ENCODE data around the gene AFM. TPM values are rescaled to one million over a fixed set of nuclear protein-coding genes. Genes with fewer than 3 reads are reported as not detected.
A peak's percentile ranks its signal among the peaks of the same experiment; 100 is the strongest.

Gene AFM
- total and polyA plus RNA-seq, 2 donors (not counting 1 experiment from before 2014, with no cell fraction given): not detected

DNA sequence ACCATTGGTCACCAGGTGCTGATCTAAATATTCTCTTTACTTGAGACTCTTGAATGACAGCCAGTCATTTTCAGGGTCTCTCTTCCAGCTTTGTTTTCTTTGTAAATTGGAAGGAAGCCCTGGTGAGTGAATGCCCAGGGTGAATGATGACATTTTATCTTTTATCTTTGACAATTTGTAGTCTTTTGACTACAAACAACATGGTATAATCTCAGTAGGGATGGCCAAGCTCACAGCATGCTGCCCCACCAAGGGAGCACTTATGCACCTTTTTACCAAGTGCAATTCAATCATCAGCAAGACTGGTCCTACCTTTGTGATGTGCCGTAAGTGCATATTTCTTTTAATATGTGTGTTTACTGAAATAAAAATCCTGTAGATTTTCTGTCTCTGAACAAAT, 5.7 kb downstream of the AFM start:
- no peaks in the 10 kb centered on the region for H3K4me1 ChIP-seq (ENCODE audit: control insufficient read depth, extremely low read depth, insufficient read depth, low read length)
- H3K79me2 ChIP-seq (ENCODE audit: control insufficient read depth, insufficient read depth, low read length): no peaks in the 10 kb centered on the region
- peaks cover under 1% of the 10 kb centered on the region for H3K27me3 ChIP-seq (ENCODE audit: control insufficient read depth, insufficient read depth, low read length)
- TF ChIP-seq, protein P1, sequence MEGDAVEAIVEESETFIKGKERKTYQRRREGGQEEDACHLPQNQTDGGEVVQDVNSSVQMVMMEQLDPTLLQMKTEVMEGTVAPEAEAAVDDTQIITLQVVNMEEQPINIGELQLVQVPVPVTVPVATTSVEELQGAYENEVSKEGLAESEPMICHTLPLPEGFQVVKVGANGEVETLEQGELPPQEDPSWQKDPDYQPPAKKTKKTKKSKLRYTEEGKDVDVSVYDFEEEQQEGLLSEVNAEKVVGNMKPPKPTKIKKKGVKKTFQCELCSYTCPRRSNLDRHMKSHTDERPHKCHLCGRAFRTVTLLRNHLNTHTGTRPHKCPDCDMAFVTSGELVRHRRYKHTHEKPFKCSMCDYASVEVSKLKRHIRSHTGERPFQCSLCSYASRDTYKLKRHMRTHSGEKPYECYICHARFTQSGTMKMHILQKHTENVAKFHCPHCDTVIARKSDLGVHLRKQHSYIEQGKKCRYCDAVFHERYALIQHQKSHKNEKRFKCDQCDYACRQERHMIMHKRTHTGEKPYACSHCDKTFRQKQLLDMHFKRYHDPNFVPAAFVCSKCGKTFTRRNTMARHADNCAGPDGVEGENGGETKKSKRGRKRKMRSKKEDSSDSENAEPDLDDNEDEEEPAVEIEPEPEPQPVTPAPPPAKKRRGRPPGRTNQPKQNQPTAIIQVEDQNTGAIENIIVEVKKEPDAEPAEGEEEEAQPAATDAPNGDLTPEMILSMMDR (conservative IDR thresholded peaks at IDR 0.05 in 1 of 2, IDR thresholded peaks at IDR 0.05 in 1 of 2; ENCODE audit: low read depth in 1 of 2, low read length in 2 of 2): no peak
- no peak for TF ChIP-seq EZH2 (IDR thresholded peaks at IDR 0.05; ENCODE audit: low read length, missing control alignments)
- no peak overlapping the region for H3K9ac ChIP-seq (ENCODE audit: insufficient read depth, low read length)
- H3K27ac ChIP-seq (ENCODE audit: insufficient read depth, low read length): no peak overlapping the region
- H3K4me2 ChIP-seq (ENCODE audit: extremely low read depth, insufficient read depth, low read length): no peak overlapping the region
- H2AFZ ChIP-seq (ENCODE audit: low read length): no peak overlapping the region
- H4K20me1 ChIP-seq (ENCODE audit: control insufficient read depth, extremely low read depth, insufficient read depth, low read length): no peaks in the 10 kb centered on the region
- H3K9me3 ChIP-seq (ENCODE audit: control insufficient read depth, insufficient read depth, low read depth, low read length): no peaks in the 10 kb centered on the region
- no peak for DNase-seq (ENCODE audit: low read depth in 2 of 2)
- no peak overlapping the region for H3K4me3 ChIP-seq (replicated peaks in 1 of 4; ENCODE audit: control extremely low read depth in 1 of 4, insufficient read depth in 1 of 4, low read depth in 3 of 4, low read length in 4 of 4)
- no peaks in the 10 kb centered on the region for H3K36me3 ChIP-seq (ENCODE audit: control insufficient read depth, insufficient read depth, low read length)

DNA sequence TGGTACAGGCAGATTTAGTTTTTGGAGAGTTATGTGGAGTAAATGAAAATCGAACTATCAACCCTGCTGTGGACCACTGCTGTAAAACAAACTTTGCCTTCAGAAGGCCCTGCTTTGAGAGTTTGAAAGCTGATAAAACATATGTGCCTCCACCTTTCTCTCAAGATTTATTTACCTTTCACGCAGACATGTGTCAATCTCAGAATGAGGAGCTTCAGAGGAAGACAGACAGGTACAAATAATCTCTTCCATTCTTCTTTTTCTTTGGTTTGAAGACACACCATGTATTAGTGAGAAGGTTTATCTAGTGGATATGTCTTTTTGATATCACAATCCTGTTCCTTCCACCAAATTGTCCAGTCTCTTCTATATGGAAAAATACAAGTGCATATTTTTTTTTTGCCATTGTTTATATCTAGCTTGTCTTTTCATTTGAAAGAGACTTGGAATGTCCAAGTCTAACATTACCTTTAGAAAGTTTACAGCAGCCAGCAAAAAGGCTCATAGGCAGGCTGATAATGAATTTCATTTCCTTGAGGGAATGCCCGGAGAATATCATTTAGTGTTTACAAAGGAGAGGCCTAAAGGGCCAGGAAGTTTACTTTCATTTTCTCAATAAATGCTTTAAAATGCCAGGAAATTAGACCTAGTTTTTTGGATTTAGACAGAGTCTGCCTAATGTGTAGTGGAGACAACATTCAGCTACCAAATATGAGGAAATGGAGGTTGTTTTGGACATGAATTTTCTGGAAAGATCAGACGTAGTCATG, 18.6 kb downstream of the AFM start:
- peak overlapping the region; percentile 3 to 22 (median 14) for H3K4me3 ChIP-seq (replicated peaks in 1 of 4; ENCODE audit: control extremely low read depth in 1 of 4, insufficient read depth in 1 of 4, low read depth in 3 of 4, low read length in 4 of 4)
- TF ChIP-seq, protein P1 (conservative IDR thresholded peaks at IDR 0.05 in 1 of 2, IDR thresholded peaks at IDR 0.05 in 1 of 2; ENCODE audit: low read depth in 1 of 2, low read length in 2 of 2): no peak
- no peak for TF ChIP-seq EZH2 (IDR thresholded peaks at IDR 0.05; ENCODE audit: low read length, missing control alignments)
- no peak overlapping the region for H3K27ac ChIP-seq (ENCODE audit: insufficient read depth, low read length)
- H3K9ac ChIP-seq (ENCODE audit: insufficient read depth, low read length): no peak overlapping the region
- peak overlapping the region; percentile 88 for H3K4me2 ChIP-seq (ENCODE audit: extremely low read depth, insufficient read depth, low read length)
- H3K4me1 ChIP-seq (ENCODE audit: control insufficient read depth, extremely low read depth, insufficient read depth, low read length): no peaks in the 10 kb centered on the region
- no peaks in the 10 kb centered on the region for H3K9me3 ChIP-seq (ENCODE audit: control insufficient read depth, insufficient read depth, low read depth, low read length)
- H4K20me1 ChIP-seq (ENCODE audit: control insufficient read depth, extremely low read depth, insufficient read depth, low read length): no peaks in the 10 kb centered on the region
- H2AFZ ChIP-seq (ENCODE audit: low read length): peak overlapping the region; percentile 56
- H3K79me2 ChIP-seq (ENCODE audit: control insufficient read depth, insufficient read depth, low read length): no peaks in the 10 kb centered on the region
- no peaks in the 10 kb centered on the region for H3K27me3 ChIP-seq (ENCODE audit: control insufficient read depth, insufficient read depth, low read length)
- H3K36me3 ChIP-seq (ENCODE audit: control insufficient read depth, insufficient read depth, low read length): no peaks in the 10 kb centered on the region
- DNase-seq (ENCODE audit: low read depth in 2 of 2): peak in 1 of 2 donors; percentile 53

DNA sequence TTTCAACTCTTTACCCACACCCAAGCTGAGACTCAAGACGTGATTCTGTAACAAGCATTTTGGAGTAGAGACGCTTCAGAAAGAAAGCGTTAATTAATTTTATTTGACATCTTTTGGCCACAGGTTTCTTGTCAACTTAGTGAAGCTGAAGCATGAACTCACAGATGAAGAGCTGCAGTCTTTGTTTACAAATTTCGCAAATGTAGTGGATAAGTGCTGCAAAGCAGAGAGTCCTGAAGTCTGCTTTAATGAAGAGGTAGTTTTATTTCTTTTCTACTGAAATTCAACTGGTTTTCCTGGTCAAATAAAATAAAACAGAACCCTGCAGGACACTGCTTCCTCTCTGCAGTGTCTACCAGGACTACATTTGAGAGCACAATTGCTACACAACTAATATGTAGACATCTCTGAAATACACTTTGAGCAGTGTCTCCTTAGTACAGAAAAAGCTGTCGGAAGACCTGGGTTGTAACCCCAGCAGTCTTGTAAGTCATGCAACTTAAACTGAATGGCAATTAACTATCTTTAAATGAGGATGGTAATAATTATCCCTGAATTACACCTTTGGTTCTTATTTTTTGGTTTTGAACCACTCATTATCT, 20.2 kb downstream of the AFM start:
- H3K27ac ChIP-seq (ENCODE audit: insufficient read depth, low read length): no peak overlapping the region
- no peak overlapping the region for H3K4me2 ChIP-seq (ENCODE audit: extremely low read depth, insufficient read depth, low read length)
- H3K4me3 ChIP-seq (replicated peaks in 1 of 4; ENCODE audit: control extremely low read depth in 1 of 4, insufficient read depth in 1 of 4, low read depth in 3 of 4, low read length in 4 of 4): no peak overlapping the region
- no peaks in the 10 kb centered on the region for H3K27me3 ChIP-seq (ENCODE audit: control insufficient read depth, insufficient read depth, low read length)
- no peak overlapping the region for H3K9ac ChIP-seq (ENCODE audit: insufficient read depth, low read length)
- H3K4me1 ChIP-seq (ENCODE audit: control insufficient read depth, extremely low read depth, insufficient read depth, low read length): no peaks in the 10 kb centered on the region
- H3K9me3 ChIP-seq (ENCODE audit: control insufficient read depth, insufficient read depth, low read depth, low read length): no peaks in the 10 kb centered on the region
- peak overlapping the region; percentile 6 for H2AFZ ChIP-seq (ENCODE audit: low read length)
- no peaks in the 10 kb centered on the region for H3K36me3 ChIP-seq (ENCODE audit: control insufficient read depth, insufficient read depth, low read length)
- H4K20me1 ChIP-seq (ENCODE audit: control insufficient read depth, extremely low read depth, insufficient read depth, low read length): no peaks in the 10 kb centered on the region
- TF ChIP-seq, protein P1 (conservative IDR thresholded peaks at IDR 0.05 in 1 of 2, IDR thresholded peaks at IDR 0.05 in 1 of 2; ENCODE audit: low read depth in 1 of 2, low read length in 2 of 2): no peak
- no peaks in the 10 kb centered on the region for H3K79me2 ChIP-seq (ENCODE audit: control insufficient read depth, insufficient read depth, low read length)
- peak in 1 of 2 donors; percentile 19 for DNase-seq (ENCODE audit: low read depth in 2 of 2)
